ENCODE measurements around the gene FUT8. TPM values are rescaled to one million over a fixed set of nuclear protein-coding genes. Genes with fewer than 3 reads are reported as not detected.
"Not testable (repeated sequence)": the region's sequence is repeated elsewhere in the genome, so short reads cannot be mapped to it uniquely, and the experiment has no call there.

FUT8 gene
- total RNA-seq, 6 experiments from 2014 or later = 2.6 to 4.9 (median 3.5) TPM

GRCh38 chr14:65664436-65664835, 251.9 kb downstream of the FUT8 start:
- H3K9me3 ChIP-seq = no peaks in the 10 kb centered on the region
- no peak for DNase-seq
- no peak for ATAC-seq
- intact Hi-C loops (cut with DNase I) = no loop called here
- no peak overlapping the region for H3K4me3 ChIP-seq
- H3K27ac ChIP-seq = no peak overlapping the region
- TF ChIP-seq POLR2A (IDR thresholded peaks at IDR 0.05) = no peak
- TF ChIP-seq CTCF (IDR thresholded peaks at IDR 0.05) = no peak
- H3K36me3 ChIP-seq = no peaks in the 10 kb centered on the region
- H3K27me3 ChIP-seq = no peaks in the 10 kb centered on the region
- H3K4me1 ChIP-seq = no peaks in the 10 kb centered on the region

DNA sequence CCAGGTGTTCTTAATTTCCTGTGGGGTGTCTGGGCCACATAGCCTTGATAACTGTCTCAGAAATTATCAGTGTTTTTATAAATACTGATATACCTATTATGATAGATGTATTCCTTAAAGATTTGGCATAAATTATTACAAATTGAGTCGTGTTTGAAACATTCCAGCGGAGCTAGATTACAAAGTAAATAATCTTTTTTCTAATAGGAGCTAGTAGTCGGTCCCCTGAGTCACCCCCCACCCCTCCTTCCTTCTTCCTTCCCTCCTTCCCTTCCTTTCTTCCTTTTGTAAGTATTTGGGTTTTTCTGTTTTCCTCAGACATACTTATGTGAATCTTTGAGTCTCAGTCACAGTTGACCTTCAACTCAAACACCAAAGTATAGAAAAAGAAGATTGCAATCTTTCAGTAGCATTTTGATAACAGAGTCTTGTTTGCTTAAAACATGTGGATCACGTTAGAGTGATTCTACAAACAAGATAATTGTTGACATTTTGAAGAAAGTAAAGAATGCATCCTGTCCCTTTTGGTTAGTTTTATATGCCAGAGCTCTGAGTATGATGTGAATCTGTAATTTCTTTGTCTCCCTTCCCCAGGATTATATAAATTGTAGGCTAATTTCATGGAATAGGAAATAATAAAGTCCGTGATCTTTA, 264.0 kb downstream of the FUT8 start:
- WGBS (ENCODE audit: insufficient coverage, low coverage, low lambda C conversion rate, missing lambda C conversion rate) = 55% methylated on average over 5 of the region's 5 CpGs
- Histone ChIP-seq H3K4me3 (no peak overlapping the region), H3K9me3 (no peaks in the 10 kb centered on the region), H3K4me1 (no peaks in the 10 kb centered on the region), H3K36me3 (no peaks in the 10 kb centered on the region), H3K27me3 (no peaks in the 10 kb centered on the region), H3K27ac (no peak overlapping the region)
- no peak for TF ChIP-seq POLR2A (IDR thresholded peaks at IDR 0.05)
- ATAC-seq (no peak), DNase-seq (no peak)
- intact Hi-C loops (cut with DNase I) = no loop called here

DNA sequence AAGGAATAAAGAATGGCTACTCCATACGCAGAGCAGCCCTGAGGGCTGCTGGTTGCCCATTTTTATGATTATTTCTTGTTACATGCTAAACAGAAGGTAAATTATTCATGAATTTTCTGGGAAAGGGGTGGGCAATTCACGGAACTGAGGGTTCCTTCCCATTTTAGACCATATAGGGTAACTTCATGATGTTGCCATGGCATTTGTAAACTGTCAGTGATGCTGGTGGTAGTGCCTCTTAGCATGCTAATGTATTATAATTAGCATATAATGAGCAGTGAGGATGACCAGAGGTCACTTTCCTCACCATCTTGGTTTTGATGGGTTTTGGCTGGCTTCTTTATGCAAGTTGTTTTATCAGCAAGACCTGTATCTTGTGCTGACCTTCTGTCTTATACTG, 273.0 kb downstream of the FUT8 start:
- ATAC-seq (no peak), DNase-seq (no peak)
- TF ChIP-seq CTCF (IDR thresholded peaks at IDR 0.05) (no peak), POLR2A (IDR thresholded peaks at IDR 0.05) (no peak)
- Histone ChIP-seq H3K27ac (no peak overlapping the region), H3K9me3 (no peaks in the 10 kb centered on the region), H3K36me3 (no peaks in the 10 kb centered on the region), H3K27me3 (no peaks in the 10 kb centered on the region), H3K4me1 (no peaks in the 10 kb centered on the region), H3K4me3 (no peak overlapping the region)
- WGBS (ENCODE audit: insufficient coverage, low coverage, low lambda C conversion rate, missing lambda C conversion rate) = 83% methylated on average over 2 of the region's 2 CpGs
- intact Hi-C loops (cut with DNase I) = no loop called here

GRCh38 chr14:65686761-65687160, 274.2 kb downstream of the FUT8 start:
- intact Hi-C loops (cut with DNase I) = no loop called here
- Histone ChIP-seq H3K4me1 (no peaks in the 10 kb centered on the region), H3K27me3 (no peaks in the 10 kb centered on the region), H3K27ac (no peak overlapping the region), H3K9me3 (no peaks in the 10 kb centered on the region), H3K4me3 (no peak overlapping the region), H3K36me3 (no peaks in the 10 kb centered on the region)
- no peak for ATAC-seq
- DNase-seq = no peak
- TF ChIP-seq CTCF (IDR thresholded peaks at IDR 0.05) = no peak
- TF ChIP-seq POLR2A (IDR thresholded peaks at IDR 0.05) = no peak

DNA sequence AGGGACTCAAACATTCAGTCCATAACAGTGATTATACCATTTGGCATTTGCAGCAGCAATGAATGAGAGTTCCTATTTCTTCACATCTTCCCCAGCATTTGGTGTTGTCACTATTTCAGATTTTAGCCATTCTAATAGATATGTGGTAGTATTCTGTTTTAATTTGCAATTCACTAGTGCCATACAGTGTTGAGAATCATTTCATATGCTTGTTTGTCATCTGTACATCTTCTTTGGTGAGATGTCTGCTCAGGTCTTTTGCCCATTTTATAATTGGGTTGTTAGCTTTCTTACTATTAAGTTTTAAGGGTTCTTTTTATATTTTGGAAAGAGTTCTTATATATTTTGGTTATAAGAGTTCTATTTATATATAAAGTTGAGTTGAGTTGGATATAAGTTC, 276.5 kb downstream of the FUT8 start:
- no peak overlapping the region for H3K27ac ChIP-seq
- no peak overlapping the region for H3K4me3 ChIP-seq
- DNase-seq (no peak), ATAC-seq (no peak)
- H3K9me3 ChIP-seq = no peaks in the 10 kb centered on the region
- no peaks in the 10 kb centered on the region for H3K27me3 ChIP-seq
- H3K36me3 ChIP-seq = no peaks in the 10 kb centered on the region
- intact Hi-C loops (cut with DNase I) = no loop called here
- TF ChIP-seq CTCF (IDR thresholded peaks at IDR 0.05) (no peak), POLR2A (IDR thresholded peaks at IDR 0.05) (no peak)
- H3K4me1 ChIP-seq = no peaks in the 10 kb centered on the region

GRCh38 chr14:65692566-65692965, 280.0 kb downstream of the FUT8 start:
- H3K9me3 ChIP-seq; ATAC-seq; H3K27ac ChIP-seq; H3K36me3 ChIP-seq; H3K4me3 ChIP-seq; H3K27me3 ChIP-seq; H3K4me1 ChIP-seq; DNase-seq; intact Hi-C loops (cut with DNase I): not testable (repeated sequence)
- WGBS (ENCODE audit: insufficient coverage, low coverage, low lambda C conversion rate, missing lambda C conversion rate) = no CpG with 5 or more reads among the region's 31 CpGs
